GOT3 (cell line): ENCODE results near the gene ZNF22.
A peak's percentile ranks its signal among the peaks of the same experiment; 100 is the strongest.

ENCODE experiments used
- DNase-seq: peaks from one replicate; lab custom pipeline; 2025; ENCODE audit warnings: mixed read lengths; lab: John Stamatoyannopoulos, UW

ZNF22 gene

GRCh38 chr10:45000752-45001380, at the start of gene ZNF22:
TSS of gene ZNF22 (plus strand) at chr10:45000923. CDS start at chr10:45003369, 2,446 bp downstream.
- DNase-seq = peak; percentile 48

DNA sequence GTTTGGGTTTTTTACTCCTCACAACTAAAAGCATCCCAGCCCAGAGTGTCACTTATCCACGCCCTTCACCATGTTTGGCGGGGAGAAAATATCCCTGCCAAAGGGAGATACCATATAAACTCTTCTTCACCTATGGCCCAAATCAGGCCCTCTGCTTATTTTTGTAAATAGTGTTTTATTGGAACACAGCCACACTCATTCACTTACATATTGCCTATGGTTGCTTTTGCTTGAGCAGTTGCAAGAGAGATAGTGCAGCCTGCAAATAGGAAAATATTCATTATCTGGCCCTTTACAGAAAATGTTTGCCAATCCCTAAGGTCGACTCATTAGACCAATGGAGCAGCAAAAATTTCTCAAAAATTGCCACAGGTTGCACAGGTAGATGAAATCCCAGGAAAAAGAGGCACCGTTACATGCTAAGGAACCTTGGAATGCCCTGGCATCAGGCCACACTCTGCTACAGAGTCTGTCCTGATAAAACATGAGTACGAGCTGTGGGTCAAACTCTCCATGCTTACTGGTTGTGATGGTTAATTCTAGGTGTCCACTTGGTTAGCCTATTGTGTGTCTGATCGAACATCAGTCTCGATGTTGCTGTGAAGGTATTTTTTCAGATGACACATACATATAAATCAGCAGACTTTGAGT, 49.0 kb upstream of the ZNF22 start:
- DNase-seq = no peak

GRCh38 chr10:44952779-44953231, 47.9 kb upstream of the ZNF22 start:
- no peak for DNase-seq

DNA sequence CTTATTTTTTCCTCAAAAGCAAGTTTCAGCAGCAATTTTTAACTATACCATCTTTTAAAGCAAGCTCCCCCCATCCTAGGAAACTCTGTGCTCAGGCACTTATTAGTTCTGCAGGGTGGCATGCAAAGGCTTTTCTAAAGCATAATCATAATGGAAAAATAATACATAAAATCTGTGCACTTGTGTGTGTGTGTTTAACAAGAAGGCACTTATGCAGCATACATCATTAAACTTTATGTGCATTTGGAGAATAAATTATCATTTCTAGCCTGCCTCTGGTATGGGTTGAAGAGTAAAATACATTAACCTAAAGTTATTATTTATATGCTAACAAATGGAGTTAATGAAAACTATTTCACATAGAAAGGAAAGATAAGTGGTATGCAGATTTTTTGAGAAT, 46.7 kb upstream of the ZNF22 start:
- DNase-seq = no peak

GRCh38 chr10:44954962-44955361, 45.8 kb upstream of the ZNF22 start:
- DNase-seq = no peak

GRCh38 chr10:44955413-44956070, 45.2 kb upstream of the ZNF22 start:
- DNase-seq = no peak

GRCh38 chr10:44956226-44956625, 44.5 kb upstream of the ZNF22 start:
- DNase-seq = no peak

- DNase-seq = no peak
Observed at GRCh38 chr10:44956717-44957706, 43.7 kb upstream of the ZNF22 start.

DNA sequence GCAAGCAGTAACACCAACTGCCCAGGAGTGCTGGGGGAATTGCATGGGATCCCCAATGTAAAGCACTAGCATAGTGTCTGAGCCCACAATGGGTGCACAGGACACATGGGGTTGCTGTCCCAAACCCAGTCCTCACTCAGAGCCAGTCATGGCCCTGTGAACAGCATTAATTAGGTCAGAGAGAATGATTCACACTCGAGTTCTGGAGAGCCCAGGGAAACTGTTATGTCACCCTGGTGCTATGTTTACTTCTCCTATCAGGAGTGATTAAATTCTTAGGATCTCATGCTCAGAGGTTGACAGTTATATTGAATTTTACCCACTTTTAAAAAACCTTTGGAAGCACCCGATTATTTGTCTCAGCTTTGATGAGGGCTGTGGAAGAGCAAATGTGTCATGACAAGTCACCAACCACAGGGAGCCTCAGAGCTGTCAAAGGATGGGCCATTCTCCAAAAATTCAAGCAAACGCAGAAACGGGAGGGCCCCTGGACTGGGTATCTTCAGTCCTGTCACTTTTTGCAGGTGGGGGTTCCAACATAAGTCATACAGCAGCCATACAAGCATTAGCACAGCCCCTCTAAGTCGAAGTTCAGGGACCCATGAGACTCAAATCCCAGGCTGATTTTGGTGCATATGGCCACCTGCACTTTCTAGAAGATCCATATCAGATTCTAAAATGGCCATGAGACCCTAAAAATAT, 42.4 kb upstream of the ZNF22 start:
- DNase-seq = no peak

GRCh38 chr10:44958898-44959246, 41.9 kb upstream of the ZNF22 start:
- no peak for DNase-seq

DNA sequence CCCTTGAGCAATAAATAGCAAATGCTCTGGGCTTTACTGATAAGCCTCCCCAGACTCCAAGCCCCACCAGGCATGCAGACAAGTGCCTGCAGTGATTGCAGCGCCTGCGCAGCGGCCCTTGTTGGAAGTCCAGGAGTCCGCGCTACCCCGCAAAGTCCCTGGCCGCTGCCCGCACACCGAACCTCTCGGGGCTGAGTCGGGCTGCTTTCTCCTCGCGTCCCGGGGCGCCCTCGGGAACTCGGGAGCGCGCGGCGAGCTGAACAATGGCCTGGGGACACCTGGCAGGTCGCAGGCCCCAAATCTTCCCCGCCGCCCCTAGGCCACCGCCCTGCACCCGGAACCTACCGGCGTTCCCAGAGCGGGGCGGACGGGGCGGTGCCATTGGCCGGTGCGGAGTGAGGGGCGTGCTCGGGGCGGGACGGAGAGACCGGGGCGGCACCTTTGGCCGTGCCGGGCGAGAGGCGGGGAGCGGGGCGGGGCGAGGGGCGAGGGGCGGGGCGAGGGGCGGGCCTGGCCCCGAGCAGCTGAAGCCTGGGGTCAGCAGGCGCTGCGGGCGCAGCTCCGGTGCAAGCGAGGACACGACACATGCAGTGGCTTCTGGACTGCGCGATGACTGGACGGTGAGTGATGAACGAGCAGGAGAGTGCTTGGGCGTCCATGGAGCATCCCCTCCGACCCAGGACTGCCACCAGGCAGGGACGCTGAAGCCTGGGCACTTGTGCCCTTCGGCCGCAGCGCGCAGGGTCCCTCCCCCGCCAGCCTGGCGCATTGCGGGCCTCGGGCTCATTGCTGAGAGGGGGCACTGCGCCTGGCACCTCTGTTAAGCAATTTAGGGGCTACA, 41.3 kb upstream of the ZNF22 start, which contains the start of gene RASSF4:
RASSF4 (plus strand) TSS at position 556 of the 841 bp plus-strand sequence. CDS start 10,401 bp downstream, outside the sequence.
- DNase-seq = peak; percentile 68

DNA sequence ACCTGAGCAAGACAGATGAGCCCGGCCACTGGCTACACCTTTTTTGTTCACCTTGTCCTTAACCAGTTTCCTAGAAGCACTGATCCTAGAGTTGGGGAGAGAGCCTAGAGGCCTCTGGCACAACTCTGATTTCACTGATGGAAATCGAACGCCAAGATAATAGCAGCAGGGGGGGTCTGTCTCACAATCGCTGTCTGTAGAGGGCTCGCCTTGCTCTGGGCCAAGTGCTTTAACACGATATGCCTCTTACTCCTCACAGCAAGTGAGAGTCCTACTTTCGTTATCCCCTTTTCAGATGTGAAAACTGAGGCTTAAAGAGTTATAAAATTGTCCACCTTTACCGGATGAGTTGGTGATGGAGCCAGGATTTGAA, 40.6 kb upstream of the ZNF22 start:
- DNase-seq = no peak

GRCh38 chr10:44960482-44961229, 40.1 kb upstream of the ZNF22 start:
- DNase-seq = no peak

DNA sequence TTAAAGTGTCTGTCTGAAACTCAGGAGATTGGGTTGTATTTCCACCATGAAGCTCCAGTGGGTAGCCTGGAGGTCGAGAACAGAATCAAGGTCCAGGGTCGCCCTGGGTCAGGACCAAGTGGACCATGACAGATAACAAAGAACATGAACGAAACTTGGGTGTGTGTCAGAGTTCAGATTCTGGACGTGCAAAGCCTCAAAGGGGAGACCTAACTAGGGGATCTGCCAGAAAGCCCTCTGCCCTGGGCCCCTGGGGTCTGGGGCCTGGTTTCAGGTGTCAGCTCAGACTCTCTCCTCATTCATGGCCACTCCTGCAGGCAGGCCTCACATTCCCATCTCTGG, 39.5 kb upstream of the ZNF22 start:
- DNase-seq = no peak

DNA sequence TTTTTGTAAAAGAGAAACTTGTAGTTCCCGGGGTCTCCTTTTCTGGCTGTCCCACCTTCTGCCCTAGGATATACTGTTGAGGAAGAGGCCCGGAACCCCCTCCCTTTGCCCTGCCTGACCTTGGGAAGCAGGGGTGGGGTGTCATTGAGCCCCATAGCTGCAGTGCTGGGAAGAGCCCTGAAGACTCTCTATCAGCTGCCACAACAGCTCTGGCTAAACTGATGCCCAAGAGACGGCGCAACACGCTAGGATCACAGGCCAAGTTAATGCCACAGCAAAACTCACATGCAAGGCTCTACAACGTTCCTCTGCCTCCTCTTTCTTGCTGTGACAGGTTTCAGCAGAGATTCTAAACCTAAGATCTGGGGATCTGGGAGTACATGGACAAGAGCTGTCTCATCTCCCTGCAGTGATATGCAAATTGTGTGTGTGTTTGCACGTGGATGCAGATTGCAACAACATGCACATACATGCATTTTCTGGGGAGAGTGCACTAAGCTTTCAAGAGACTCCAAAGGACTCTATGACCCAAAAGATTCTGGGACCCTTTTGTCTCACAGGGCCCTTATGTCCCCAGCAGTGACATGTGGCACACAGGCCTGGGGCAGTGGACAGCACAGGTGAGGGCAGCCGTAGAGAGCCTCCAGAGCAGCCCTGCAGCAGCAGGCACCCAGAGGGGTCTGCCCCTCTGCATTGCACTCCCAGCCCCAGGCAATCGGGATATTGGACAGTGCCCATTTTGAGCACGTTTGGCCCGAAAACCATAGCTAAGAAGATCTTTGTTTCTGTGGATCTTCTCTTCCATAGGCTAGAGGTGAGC, 38.6 kb upstream of the ZNF22 start:
- no peak for DNase-seq

DNA sequence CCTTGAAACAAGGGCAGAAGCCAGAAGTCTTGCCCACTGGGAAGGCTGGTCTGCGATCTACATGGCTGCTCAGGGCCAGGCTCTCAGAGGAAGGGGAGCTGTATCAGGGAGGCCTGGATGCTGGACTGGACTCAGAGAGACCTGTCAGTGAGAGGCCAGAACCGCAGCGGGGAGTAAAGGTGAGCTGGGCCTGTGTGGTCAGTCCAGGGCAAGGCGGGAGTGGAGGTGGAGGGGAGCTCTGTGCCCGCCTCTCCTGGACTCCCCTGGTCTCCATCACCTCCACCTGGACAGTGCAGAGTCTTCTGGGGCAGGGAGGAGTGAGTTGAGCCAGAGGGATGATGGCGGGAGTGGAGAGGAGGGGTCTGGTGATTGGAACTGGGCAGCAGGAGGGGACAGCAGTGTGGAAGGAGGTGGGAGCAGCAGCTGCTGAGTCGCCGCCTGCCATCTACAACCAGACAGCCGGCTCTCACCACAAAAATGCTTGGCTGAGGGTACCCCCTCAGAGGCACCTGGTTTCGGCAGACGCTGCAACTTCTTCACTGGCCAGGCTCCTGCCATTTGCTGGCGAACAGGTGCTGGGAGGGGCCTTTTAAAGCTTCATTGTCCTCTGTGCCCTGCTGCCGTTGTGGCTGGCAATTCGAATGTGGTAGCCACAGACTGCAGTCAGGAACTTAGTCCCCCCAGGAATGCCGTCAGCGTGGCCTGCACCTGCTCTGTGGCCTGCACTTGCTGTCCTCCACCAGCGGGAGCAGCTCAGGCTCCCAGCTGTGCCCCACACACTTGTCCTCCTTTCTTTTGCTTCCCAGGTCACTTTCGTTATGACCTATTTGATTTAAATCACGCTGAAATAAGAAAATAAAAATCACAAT, 37.6 kb upstream of the ZNF22 start:
- no peak for DNase-seq

DNA sequence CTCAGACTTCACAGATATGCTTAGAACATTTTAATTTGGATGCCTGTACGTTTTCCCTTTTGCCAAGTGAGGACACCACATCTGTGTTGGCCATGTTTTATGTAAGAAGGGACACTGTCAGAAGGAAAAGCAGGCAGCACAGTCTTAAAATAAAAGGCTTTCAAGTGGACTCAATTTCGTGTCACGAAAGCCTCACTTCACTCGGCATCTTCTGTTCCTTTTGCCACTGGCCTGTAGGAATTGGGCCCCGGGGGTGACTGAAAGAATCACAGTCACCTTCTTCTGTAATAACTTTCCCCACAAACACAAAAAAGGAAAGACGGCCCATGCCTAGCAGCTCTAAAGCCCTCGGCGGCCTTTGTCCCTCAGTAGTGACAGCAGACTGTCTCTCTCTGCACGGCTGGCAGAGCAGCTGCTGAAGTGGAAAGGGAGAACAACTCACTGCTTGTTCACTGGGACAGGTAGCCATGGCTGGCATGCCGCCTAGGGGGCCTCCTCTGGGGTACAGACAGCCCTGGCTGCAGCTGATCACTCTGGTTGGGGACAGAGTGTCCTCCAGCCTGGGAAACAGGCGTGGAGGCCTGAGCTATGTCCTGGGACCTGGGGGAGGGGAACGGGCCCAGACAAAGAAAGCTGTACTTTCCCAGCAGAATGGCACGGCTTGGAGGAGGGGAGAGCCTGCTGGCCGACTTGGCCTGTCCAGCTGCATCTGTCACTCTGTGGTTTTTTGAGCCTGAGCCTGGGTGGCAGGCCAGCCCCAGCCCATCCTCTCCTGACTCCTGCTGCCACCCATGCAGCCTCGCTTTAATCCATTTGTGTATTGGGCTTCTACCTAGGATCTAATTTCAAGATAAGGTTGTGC, 36.7 kb upstream of the ZNF22 start:
- DNase-seq = no peak
